Peyer's patch (tissue), 4 donors: ENCODE data around the gene NCOA3.

Experiments
- CTCF ChIP-seq, 6 experiments: fragments of 450-650 bp in 4 of 6; fragments of 200-600 bp in 2 of 6; sonication (generic) in 1 of 6; IDR thresholded peaks; one replicate each; pipeline ENCODE4 v1.5.1; 2017 to 2019; ENCODE audit warnings: antibody characterized with exemption in 6 of 6, mild to moderate bottlenecking in 3 of 6, moderate library complexity in 1 of 6
- POLR2A ChIP-seq, 2 donors: fragments of 450-650 bp; IDR thresholded peaks; one replicate each; pipeline ENCODE4 v1.5.1; 2017; ENCODE audit warnings: antibody characterized with exemption in 2 of 2, mild to moderate bottlenecking in 2 of 2, moderate library complexity in 2 of 2

- TF ChIP-seq CTCF (IDR thresholded peaks at IDR 0.05) (no peak), POLR2A (IDR thresholded peaks at IDR 0.05) (no peak)
These were observed 173.0 kb downstream of the NCOA3 start for GRCh38 chr20:47674686-47675085.
